GM18867 (cell line): ENCODE results near the gene PRKCZ.

Source experiments
- ATAC-seq: cut with Tn5 transposase; IDR thresholded peaks from one replicate; pipeline ENCODE4 v1.9.1; 2021; ENCODE audit warnings: mild to moderate bottlenecking, moderate library complexity; ENCODE audit not compliant: unreplicated experiment

PRKCZ gene

GRCh38 chr1:2060072-2060471 is 9.9 kb downstream of the PRKCZ start:
- no peak for ATAC-seq

- no peak for ATAC-seq
Measured at GRCh38 chr1:2060535-2060934, 10.3 kb downstream of the PRKCZ start.

DNA sequence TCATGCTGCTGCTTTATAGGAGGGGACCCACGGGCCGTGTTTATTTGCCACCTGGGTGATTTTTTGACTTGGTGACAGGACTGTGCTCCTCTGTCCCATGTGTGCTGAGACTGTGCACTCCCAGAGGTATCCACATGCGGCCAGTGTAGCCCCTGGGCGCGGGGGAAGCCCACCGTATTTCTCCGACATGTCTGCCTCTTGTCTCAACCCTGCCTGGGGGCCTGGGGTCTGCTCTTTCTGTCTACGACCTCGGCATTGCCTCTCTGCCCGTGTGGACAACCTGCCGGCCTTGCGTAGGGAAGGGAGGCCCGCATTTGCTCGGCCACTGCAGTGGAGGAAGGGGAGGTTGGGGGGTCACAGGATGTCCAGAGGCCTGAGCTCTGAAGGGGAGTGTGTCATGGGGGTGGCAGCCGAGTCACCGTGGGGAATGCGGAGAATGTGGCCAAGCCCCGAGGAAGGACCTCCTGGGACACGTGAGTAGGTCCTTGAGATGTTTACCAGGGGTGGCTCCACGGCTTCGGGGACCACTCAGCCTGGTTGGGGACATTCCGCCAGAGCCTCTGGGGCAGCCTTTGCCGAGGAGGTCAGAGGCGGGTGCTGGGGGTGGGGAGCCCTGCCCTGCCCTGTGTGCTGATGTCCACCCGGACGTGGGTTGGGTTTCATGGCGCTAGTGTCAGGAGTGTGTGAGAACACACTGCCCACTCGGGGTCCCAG is 11.0 kb downstream of the PRKCZ start:
- ATAC-seq: no peak

GRCh38 chr1:2065699-2066098 is 15.5 kb downstream of the PRKCZ start:
- ATAC-seq: no peak

DNA sequence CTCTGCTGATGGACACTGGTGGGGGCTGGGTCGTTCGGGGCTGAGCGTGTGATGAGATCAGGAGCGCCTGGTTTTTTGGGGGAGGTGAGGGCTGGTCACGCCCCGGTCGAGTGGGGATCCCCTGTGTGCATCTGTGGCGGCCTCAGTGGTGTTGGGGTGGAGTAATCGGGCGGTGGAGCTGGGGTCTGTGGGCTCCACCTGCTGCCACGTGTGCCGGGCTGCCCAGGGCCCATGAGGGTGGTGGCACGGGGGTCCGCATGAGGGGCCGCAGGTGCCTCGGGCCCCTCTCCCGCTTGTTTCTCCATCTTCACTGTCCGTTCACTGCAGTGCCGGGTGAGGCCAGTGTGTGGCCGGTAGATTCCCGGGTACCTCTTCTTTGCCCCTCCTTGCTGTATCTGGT is 17.2 kb downstream of the PRKCZ start:
- no peak for ATAC-seq

DNA sequence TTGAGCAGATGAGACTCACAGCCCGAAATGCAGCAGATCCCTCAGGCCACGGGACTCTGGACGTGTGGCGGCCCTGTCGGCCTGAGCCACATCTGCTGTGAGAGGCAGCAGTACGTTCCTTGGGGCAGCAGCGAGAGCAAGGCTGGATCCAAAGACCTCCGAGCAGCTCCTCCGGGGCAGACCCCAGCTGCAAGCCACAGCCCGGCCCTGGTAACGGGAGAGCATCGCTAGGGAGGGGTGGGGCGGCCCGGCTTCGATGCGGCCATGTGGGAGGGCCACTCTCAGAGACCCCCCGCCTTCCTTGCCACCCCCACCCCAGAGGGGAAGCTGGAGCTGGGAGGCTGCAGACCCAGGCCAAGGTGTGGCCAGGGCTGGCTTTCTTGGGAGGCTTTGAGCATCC is 17.8 kb downstream of the PRKCZ start:
- no peak for ATAC-seq

DNA sequence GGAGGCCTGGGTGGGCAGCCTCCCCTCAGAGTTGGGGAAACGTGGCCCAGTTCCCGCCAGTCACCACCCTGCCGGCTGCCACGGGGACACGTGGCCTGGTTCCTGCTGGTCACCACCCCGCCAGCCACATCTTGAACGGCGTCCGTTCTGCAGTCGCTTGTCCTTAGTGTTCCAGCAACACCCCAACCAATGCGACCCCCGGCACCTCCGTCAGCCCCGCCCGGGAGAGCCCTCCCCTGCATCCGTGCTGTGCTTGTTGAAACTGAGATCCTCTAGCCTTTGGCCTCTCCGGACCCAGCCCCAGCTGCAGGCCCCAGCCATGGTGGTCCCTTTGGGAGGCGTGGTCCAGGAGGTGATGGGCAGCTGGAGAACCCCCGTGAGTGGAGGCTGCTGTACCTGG is 18.7 kb downstream of the PRKCZ start:
- ATAC-seq: no peak

- ATAC-seq: no peak
Measured at GRCh38 chr1:2070016-2070415, 19.8 kb downstream of the PRKCZ start.

DNA sequence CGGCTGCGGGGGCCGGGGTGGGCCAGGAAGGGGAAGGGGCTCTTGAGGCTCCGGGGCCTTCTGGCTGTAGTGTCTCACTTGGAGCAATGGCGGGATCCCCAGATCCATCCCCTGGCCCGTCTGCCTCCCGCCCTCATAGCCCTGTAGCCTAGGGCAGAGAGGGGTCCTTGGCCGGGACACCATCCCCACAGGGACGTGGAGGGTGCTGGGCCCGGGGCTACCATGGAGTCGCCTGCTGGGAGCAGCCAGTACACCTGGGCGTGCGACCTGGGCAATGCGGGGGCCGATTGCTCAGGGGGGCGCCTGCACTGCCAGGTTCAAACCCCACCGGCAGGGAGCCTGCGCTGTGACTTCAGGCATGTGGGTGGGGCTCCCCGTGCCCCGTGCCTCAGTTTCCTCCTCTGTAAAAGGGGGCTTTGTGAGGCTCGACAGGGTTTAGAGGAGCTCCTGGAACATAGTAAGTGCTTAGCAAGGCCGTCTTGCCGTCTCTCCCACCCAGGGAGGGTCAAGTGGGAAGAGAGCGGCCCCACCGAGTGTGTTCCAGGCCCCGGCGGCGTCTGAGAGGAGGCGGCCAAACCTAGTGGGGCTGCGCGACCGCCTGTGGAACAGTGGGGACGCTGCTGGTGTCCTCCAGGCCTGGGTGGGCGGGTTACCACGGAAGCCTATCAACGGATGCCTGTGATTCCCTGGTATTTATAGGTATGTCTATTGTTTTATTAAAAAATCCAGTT is 20.8 kb downstream of the PRKCZ start:
- no peak for ATAC-seq

DNA sequence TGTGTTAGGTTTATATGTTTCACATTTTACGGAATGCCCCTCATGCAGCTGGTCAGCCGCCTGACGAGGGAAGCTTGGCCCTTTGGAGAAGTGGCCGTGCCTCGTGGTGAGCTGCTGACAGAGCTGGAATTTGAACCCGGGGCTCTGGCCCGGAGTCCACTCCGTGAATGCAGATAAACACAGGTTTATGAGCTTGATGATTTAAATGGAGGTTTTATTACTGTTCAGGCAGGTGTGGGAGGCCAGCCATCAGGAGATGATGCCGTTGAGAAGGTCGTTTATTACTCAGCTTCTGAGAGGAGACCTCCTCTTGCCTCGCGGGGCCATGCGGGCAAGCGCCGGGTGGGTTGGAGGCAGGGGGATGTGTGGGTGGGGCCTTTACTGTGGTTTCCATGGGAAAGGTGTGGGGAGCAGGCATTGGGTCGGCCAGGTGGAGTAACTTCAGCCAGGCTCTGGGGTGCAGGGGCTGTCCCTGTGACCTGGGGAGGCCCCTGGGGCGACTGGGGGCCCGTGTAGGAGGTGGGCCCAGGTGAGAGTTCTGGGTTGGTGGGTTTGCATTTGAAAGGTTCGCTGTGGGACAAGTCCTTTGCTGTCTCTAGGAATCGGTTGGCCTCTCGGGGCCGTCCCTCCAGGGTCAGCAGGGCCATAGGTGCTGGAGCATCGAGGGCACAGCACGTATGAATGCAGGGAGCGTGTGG is 22.0 kb downstream of the PRKCZ start:
- no peak for ATAC-seq

DNA sequence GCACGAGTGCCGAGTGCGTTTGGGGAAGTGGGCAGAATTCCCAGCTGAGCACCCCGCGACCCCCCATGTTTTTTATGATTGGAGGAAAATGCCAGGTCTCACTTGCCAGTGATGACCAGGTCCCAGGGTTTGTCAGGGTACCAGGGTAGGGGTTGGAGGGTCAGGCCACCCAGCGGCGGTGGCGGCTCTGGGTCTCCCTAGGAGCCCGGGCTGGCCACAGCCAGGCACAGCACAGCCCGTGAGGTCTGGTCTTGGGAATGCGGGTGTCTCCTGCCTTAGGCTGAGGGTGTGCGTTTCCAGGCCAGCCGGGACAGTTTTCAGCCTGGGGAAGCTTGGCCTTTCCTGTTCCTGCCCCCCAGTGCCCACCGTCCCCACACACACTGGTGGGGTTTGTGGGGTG is 22.7 kb downstream of the PRKCZ start:
- no peak for ATAC-seq

- ATAC-seq: no peak
Measured at GRCh38 chr1:2073382-2074230, 23.4 kb downstream of the PRKCZ start.

DNA sequence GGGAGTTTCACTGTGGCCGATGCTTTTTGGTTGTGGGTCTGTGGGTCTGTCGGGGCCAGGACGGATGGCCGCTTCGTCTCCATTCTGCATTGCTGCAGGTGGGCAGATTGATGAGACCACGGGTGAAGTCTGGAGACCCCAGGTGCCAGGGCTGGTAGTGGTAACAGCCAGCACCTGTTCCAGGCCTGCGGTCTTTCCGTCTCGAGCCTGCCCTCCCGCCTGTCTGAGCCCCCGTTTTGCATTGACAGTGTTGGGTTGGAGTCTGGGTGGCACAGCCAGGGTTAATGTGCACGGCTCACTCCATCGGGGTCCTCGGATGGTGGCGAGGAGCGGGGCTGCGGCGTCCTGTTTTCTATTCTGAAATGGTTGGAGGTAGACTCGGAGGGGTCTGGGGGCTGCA is 24.2 kb downstream of the PRKCZ start:
- ATAC-seq: no peak

DNA sequence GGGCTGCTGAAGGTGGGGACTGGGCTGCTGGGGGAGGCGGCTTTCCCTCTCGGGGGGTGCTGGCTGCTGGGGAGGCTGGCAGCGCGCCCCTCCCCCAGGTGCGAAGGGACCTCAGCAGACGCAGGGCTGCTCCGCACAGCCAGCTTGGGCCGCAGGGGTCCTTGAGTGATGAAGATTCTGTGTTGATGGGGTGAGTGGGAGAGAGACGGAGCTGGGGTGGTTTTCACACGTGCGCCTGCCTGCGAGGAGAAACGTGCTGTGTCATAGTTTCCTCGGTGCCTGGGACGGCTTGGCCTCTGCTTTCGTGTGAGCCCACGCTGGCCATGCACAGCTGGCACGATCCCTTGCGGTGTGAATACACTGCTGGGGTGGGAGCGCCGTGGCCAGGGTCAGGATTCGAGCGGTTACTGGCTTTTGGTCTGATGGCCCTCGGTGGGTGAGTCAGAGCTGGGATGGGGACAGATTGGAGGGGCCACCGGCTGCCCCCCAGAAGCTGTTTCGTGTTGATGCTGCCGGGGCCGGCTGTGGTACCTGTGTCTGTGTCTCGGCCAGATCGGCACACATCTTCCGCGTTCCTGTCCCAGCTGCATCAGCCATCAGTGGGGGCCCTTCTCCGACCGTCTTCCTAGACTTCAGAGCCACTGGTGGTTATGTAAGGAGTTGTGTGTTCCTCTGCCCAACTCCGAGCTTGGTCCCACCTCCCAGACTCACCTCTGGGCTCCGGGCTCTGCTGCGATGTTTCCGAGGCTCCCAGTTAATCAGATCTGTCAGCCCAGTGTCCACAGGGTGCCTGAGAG is 24.9 kb downstream of the PRKCZ start:
- no peak for ATAC-seq

GRCh38 chr1:2076826-2077225 is 26.6 kb downstream of the PRKCZ start:
- ATAC-seq: no peak

- no peak for ATAC-seq
Measured at GRCh38 chr1:2078170-2078569, 28.0 kb downstream of the PRKCZ start.

GRCh38 chr1:2079396-2080085 is 29.3 kb downstream of the PRKCZ start:
- no peak for ATAC-seq

DNA sequence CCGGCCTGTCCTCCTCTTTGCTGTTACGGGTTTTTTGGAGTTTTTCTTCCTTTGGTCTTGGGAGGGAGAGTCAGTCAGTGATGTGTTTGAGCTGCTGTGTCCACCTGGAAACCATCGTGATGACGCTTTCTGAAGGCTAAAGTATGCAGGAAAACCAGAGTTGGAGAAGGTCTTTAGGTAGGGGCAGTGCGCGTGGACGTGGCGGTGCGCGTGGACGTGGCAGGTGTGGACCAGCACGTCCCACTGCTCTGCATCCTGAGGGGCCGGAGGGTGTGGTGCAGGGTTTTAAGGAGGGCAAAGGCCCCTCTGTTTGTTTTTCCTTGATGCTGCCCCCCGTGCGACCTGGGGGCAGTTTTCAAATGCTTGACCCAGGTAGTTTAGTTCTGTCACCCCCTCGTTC is 29.9 kb downstream of the PRKCZ start:
- no peak for ATAC-seq

GRCh38 chr1:2080884-2081283 is 30.7 kb downstream of the PRKCZ start:
- ATAC-seq: no peak
